NK-92 treated with Interleukin-12 subunit alpha and Interleukin-12 subunit beta, amount 100 ng/mL, for 24 hours (cell line): ENCODE data around the gene CERS6.
A peak's percentile ranks its signal among the peaks of the same experiment; 100 is the strongest.
"Not testable (repeated sequence)": the region's sequence is repeated elsewhere in the genome, so short reads cannot be mapped to it uniquely, and the experiment has no call there.

Source experiments
- DNase-seq: peaks from one replicate; lab custom pipeline; 2025; lab: John Stamatoyannopoulos, UW

Gene CERS6

GRCh38 chr2:168455645-168456520 lies at the start of gene CERS6:
Gene CERS6 (plus strand): TSS chr2:168456272. CDS start chr2:168456449, 177 bp downstream.
- peak; percentile 91 for DNase-seq

- DNase-seq: not testable (repeated sequence)
Observed at GRCh38 chr2:168412301-168412700, 43.8 kb upstream of the CERS6 start.

- DNase-seq: not testable (repeated sequence)
Observed at GRCh38 chr2:168413101-168413500, 43.0 kb upstream of the CERS6 start.

GRCh38 chr2:168416555-168416954 lies 39.5 kb upstream of the CERS6 start:
- DNase-seq: no peak

GRCh38 chr2:168422584-168422983 lies 33.5 kb upstream of the CERS6 start:
- DNase-seq: no peak

- DNase-seq: no peak
Observed at GRCh38 chr2:168424112-168424951, 31.7 kb upstream of the CERS6 start.

- DNase-seq: no peak
Observed at GRCh38 chr2:168424971-168425370, 31.1 kb upstream of the CERS6 start.

DNA sequence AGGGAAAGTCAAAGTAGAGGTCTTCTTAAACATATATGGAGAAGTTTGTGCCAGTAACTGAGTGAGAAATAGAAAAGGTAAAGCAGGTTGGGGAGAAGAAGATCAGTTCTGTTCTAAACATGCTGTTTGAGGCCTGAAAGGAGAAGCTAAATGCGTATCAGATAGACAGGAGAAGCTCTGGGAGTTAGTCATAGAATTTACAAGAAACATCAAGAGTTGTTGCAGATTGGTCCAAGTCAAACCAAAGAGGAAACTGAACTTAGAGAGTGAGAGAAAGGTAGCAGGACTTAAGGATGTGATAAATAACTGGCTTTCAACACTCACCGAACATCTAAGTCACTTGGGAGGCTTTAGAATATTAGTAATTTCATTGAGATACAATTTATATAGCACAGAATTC lies 29.2 kb upstream of the CERS6 start:
- DNase-seq: no peak

DNA sequence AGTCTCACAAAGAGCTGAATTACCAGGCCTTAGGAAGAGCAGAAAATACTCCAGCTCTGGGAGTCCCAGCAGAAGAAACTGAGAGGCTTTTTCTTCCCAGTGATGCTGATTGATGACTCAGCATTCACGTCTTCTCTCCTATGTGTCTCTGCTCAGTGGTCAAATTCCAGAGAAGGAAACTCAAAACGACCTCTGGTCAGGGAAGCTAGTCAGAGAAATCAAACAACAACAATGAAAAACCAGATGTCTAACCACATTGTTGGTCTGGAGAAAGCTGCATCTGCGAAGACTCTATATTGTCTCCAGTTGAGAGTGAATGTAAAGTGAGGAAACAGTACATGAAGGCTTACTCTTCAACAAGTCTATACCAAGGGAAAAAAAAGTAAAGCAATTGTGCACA lies 28.6 kb upstream of the CERS6 start:
- DNase-seq: no peak

DNA sequence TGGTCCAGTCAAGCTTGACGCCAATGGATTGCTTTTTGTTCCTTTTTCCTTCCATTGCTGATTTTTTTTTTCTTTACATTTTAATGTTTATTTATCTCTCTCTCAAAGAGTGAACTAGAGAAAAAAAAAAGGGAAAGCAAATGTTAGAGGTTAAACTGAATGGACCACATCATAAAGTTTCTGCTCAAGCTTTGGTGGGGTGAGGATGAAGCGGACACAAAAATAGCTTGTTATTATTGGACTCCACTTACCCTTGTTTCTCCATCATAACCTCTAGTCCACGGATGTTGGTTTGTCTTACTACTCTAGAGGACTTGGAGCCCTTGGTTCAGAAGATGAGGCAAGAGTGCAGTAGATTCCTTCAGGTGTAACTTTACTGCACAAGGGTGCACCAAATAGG lies 27.6 kb upstream of the CERS6 start:
- DNase-seq: no peak

DNA sequence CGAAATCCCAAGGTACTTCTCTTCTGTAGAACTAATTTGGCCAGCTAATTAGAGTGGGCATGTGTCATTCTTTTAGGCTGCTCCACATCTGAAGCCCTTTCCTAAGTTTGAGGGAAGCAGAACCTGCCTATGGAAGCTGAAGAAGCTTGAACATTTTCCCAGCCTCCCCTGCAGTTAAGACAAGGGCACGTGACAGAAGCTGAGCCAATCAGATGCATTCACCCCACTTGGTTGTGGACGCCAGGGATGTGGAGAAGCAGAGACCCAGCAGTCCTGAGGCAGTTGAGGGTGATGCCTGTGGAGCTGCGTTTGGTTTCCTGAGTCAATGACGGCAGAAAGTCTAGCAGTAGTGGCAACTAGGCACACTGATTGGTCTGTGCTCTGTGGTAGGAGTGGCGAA lies 26.1 kb upstream of the CERS6 start:
- DNase-seq: no peak

DNA sequence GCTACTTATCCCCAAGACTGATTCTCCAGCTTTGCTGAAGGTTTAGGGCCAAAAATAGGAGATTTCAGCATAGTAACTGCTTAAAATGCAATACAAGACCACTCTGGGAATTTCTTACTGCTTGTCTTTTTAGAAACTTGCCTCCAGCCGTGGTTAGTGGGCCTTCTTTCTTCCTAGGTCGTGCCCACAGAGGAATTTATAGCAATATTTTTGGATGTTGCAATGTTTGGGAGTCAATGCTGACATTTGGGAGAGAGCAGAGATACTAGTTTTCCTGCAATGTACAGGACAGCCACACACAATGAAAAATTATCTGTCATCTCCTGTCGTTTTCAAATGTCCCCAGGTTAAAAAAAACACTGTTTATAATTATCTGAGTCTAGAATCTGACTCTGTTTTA lies 25.6 kb upstream of the CERS6 start:
- no peak for DNase-seq

GRCh38 chr2:168431301-168432024 lies 24.6 kb upstream of the CERS6 start:
- DNase-seq: no peak

DNA sequence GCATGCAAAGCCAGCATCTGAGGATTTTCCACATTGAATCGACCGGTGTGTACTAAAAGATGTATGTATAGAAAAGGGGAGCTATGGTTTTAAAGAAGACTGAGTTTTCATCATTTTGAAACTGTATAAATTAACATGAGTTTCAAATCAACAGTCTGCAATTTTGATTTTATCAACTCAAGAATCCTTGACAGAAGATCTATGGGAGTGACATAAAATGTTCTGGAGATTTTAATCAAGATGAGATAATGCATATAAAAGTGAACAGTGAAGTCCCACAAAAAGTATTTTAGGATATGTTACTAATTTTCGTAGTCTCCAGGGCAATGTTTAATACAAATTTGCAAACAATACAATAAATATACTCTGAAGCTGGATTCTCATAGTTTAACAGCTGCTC lies 24.0 kb upstream of the CERS6 start:
- no peak for DNase-seq

DNA sequence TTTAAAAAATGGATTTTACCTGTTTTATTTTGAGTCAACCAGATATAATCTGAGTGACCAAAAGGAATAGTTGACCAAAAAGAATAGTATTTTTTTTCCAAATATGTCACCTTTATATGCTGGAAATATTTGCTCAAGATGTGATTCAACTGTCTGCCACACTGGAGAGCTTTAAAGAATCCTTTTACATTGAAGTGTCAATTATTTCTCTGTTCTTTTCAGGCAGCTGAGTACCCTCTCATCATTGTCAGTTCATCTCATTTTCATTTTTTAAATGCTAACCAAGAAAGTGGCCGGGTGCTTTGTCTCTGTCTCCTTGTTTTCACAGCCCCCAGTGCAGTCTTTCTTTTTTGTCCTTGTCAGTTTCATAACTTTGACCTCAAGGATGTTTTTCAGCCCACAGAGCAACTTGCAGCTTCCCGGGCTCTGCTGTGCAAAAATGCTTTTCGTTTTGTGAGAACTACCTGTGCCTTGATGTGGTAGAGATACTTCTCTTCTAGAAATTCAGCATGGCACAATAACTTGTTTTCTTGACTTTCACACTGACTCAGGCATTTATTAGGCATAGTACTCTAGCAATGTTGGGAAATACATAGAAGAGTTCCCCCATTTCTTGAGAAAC lies 23.4 kb upstream of the CERS6 start:
- no peak for DNase-seq

- DNase-seq: no peak
Observed at GRCh38 chr2:168433527-168433926, 22.5 kb upstream of the CERS6 start.

GRCh38 chr2:168434146-168434545 lies 21.9 kb upstream of the CERS6 start:
- no peak for DNase-seq

DNA sequence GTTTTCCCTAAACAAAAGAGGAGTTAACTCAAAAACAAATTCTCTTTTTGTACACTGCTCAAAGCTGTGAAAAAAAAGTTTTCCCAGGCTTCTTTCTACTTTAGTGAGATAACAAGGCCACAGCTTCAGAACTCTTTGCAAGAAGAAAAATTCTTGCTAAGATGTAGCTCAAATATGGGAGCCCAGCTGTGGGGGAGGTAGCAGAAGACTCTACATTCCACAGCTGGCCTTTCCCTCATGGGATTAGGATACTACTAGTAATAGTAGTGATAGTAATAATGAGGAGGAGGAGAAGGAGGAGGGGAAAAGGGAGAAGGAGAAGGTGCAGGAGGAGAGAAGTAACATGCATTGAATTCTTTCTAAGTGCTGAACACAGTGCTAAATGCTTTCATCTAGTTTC lies 19.2 kb upstream of the CERS6 start:
- no peak for DNase-seq

- DNase-seq: no peak
Observed at GRCh38 chr2:168438553-168438952, 17.5 kb upstream of the CERS6 start.

DNA sequence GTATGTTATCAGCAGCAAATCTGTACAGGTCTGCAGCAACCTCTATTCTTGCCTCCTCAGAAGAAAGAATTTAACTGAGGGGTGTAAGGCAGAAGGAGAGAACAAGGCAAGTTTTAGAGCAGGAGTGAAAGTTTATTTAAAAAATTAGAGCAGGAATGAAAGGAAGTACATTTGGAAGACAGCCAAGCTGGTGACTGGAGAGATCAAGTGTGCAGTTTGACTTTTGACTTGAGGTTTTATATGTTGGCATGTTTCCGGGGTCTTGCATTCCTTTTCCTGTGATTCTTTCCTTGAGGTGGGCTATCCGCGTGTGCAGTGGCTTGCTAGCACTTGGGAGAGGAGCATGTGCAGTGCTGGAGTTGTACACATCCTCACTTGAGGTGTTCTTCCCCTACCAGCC lies 16.5 kb upstream of the CERS6 start:
- DNase-seq: no peak

- no peak for DNase-seq
Observed at GRCh38 chr2:168441214-168441872, 14.7 kb upstream of the CERS6 start.
